Neural crest cell (in vitro differentiated cells): ENCODE measurements around the gene SLC41A1. TPM values are rescaled to one million over a fixed set of nuclear protein-coding genes. Genes with fewer than 3 reads are reported as not detected.
"Not testable (repeated sequence)": the region's sequence is repeated elsewhere in the genome, so short reads cannot be mapped to it uniquely, and the experiment has no call there.

Experiments used
- DNase-seq: peaks from one replicate; pipeline ENCODE4 v3.0.0; 2021; ENCODE audit warnings: low read depth, mixed read lengths, low spot score
- H3K27ac Mint-ChIP-seq: one replicate; pipeline ENCODE4 v1.8.0; 2021; ENCODE audit warnings: mild to moderate bottlenecking, mixed read lengths; ENCODE audit not compliant: unreplicated experiment
- H3K27me3 Mint-ChIP-seq: 2 replicates; pipeline ENCODE4 v1.8.0; 2021; ENCODE audit warnings: low read depth, mild to moderate bottlenecking, mixed read lengths
- H3K36me3 Mint-ChIP-seq: 2 replicates; pipeline ENCODE4 v1.8.0; 2021; ENCODE audit warnings: low read depth, mild to moderate bottlenecking, mixed read lengths
- H3K4me1 Mint-ChIP-seq: 2 replicates; pipeline ENCODE4 v1.8.0; 2021; ENCODE audit warnings: mixed read lengths
- H3K4me3 Mint-ChIP-seq: one replicate; pipeline ENCODE4 v1.8.0; 2021; ENCODE audit warnings: mild to moderate bottlenecking, mixed read lengths
- H3K9me3 Mint-ChIP-seq: 2 replicates; pipeline ENCODE4 v1.8.0; 2021; ENCODE audit warnings: mixed read lengths
- long read RNA-seq: library from polyadenylated mRNA; unstranded; transcript quantifications from one replicate; pipeline ENCODE4 v2.0.0, GENCODE V29; 2020
- total RNA-seq: library from RNA; stranded (reverse); gene quantifications from 2 replicates; pipeline ENCODE4 v1.2.1, GENCODE V29; 2021
- TF ChIP-seq, protein P1 (sequence below): fragments of 200-600 bp; sonication (generic); conservative IDR thresholded peaks from 2 replicates; pipeline ENCODE4 v1.5.0; 2021; ENCODE audit warnings: antibody characterized with exemption, mild to moderate bottlenecking

The SLC41A1 gene
- 21.4 and 25.7 TPM in 2 replicates for total RNA-seq
- long read RNA-seq, partial matches to known transcripts, result 0 of 3 reads
- long read RNA-seq, other reads (novel, unspliced or antisense), result 3 of 3 reads

DNA sequence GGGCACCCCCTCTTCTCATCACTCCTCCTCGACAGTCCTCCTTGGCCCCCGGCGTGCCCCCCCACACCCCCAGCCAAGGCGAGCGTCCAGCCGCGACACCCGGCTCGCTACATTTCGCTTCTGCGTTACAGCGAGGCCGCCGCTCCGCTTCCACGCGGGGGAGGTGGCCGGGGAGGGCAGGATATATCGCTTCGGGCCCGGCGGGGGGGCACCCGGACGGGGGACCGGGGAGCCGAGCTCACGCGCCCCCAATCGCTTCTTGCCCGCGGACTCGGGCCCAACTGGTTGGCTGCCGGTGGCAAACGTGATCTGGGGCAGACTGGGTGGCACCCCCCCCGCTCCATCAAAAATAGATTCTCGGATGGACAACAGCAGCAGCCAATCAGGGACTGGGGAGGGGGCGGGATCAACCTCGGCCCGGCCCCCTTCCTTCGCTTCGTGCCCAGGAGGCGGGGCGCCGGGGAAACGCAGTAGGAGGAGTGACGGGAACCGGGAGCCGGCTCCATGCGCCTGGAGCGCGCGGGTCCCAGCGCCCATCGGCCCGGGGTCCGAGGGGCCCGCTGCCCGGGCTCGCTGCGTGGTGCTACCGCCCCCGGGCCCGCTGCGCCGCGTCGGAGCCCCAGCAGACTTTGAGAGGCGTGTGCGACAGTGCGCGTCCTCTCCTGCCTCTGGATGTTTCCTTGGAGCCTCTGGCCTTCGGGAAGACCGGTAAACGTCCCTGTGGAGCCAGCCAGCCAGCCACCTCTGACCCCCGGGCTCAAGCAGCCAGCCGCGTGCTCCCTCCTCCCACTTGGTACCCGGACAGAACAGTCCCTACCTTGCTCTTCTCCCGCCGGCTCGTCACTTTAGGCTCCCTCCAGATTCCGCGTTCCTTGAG lies at the start of gene SLC41A1:
TSS of gene SLC41A1 (minus strand) at position 321 of the 877 bp plus-strand sequence. CDS start 2,757 bp downstream, outside the sequence.
- H3K27ac Mint-ChIP-seq, result peak within 1 kb of the TSS; percentile 91
- peaks cover 68% of the 10 kb centered on the region for H3K4me1 Mint-ChIP-seq
- no peaks in the 10 kb centered on the region for H3K9me3 Mint-ChIP-seq
- DNase-seq, result peak; percentile 81
- no peaks in the 10 kb centered on the region for H3K27me3 Mint-ChIP-seq
- TF ChIP-seq, protein P1, sequence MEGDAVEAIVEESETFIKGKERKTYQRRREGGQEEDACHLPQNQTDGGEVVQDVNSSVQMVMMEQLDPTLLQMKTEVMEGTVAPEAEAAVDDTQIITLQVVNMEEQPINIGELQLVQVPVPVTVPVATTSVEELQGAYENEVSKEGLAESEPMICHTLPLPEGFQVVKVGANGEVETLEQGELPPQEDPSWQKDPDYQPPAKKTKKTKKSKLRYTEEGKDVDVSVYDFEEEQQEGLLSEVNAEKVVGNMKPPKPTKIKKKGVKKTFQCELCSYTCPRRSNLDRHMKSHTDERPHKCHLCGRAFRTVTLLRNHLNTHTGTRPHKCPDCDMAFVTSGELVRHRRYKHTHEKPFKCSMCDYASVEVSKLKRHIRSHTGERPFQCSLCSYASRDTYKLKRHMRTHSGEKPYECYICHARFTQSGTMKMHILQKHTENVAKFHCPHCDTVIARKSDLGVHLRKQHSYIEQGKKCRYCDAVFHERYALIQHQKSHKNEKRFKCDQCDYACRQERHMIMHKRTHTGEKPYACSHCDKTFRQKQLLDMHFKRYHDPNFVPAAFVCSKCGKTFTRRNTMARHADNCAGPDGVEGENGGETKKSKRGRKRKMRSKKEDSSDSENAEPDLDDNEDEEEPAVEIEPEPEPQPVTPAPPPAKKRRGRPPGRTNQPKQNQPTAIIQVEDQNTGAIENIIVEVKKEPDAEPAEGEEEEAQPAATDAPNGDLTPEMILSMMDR, result no peak
- peak within 1 kb of the TSS; percentile 94 for H3K4me3 Mint-ChIP-seq
- H3K36me3 Mint-ChIP-seq, result peaks cover 6% of the 10 kb centered on the region

DNA sequence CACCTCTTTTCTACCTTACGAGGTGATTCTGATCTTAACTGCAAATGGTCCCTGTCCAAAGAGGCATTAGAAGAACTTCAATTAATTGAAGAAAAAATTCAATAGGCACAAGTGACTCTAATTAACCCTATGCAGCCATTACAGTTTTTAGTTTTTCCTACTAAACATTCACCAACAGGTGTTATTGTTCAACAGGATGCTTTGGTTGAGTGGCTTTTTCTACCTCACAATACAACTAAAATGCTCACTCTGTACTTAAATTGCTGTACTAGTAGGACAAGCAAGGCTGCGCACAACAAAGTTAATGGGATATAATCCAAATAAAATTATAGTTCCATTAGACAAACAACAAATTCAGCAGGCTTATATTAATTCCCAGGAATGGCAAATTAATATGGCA lies 48.5 kb upstream of the SLC41A1 start:
- Mint-ChIP-seq H3K27ac (no peak overlapping the region), H3K27me3 (no peaks in the 10 kb centered on the region), H3K4me1 (no peaks in the 10 kb centered on the region), H3K36me3 (peaks cover 28% of the 10 kb centered on the region), H3K4me3 (no peak overlapping the region), H3K9me3 (peaks cover 8% of the 10 kb centered on the region)
- TF ChIP-seq, protein P1, result no peak
- no peak for DNase-seq

DNA sequence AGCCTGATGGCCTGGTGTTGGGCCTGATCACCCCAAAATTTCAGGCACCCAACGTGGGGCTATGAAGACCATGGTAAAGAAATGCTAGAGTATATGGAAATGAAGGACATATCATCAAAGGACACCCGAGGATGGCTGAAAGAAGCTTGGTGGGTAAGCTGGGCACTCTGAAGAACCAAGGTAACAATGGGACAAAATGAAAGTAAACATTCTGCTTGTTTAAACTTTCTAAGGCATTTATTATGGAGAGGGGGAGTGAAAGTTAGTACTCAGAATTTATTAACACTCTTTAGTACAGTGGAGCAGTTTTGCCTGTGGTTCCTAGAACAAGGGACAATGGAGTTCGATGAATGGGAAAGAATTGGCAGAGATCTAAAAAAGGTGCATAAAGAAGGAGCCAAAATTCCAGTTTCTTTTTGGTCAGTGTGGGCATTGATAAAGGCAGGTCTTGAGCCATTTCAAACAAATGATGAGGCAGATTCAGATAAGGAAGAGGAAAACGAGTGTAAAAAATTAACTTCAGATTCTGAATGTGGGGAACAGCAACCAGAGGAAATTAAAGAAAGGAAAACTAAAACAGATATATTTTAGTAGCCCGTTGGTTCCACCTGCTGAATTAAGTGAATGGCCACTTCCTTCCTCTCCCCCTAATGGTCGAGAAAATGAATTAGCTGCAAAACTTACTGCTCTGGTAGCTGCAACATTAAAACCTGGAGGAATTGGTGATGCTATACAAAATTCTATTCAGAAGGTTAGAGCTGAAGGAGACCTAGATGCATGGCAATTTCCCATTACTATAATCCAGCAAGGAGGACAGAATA lies 45.4 kb upstream of the SLC41A1 start:
- peaks cover 46% of the 10 kb centered on the region for H3K36me3 Mint-ChIP-seq
- no peaks in the 10 kb centered on the region for H3K27me3 Mint-ChIP-seq
- H3K9me3 Mint-ChIP-seq, result peaks cover 17% of the 10 kb centered on the region
- no peak overlapping the region for H3K27ac Mint-ChIP-seq
- DNase-seq, result no peak
- no peak overlapping the region for H3K4me3 Mint-ChIP-seq
- no peaks in the 10 kb centered on the region for H3K4me1 Mint-ChIP-seq
- TF ChIP-seq, protein P1, result no peak

DNA sequence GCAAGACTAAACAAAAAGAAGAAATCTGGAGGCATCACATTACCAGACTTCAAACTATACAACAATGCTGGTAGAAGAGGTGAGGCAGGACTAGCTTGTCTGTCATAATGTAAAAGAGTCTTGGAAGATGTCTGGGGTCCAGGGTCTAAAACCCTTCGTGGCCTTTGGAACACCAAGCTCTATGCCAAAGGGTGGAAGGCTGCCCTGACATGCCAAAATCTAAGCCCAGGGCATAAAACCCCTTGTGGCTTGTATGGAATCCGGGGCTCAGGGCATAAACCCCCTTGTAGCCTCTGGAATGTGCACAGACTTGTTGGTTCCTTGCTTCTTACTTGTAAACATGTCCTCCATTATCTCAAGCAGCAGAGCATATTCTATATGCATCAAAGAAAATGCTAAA lies 44.5 kb upstream of the SLC41A1 start:
- H3K4me3 Mint-ChIP-seq, H3K27ac Mint-ChIP-seq, DNase-seq, H3K4me1 Mint-ChIP-seq, H3K27me3 Mint-ChIP-seq: not testable (repeated sequence)
- peaks cover 49% of the 10 kb centered on the region for H3K36me3 Mint-ChIP-seq
- peaks cover 17% of the 10 kb centered on the region for H3K9me3 Mint-ChIP-seq

DNA sequence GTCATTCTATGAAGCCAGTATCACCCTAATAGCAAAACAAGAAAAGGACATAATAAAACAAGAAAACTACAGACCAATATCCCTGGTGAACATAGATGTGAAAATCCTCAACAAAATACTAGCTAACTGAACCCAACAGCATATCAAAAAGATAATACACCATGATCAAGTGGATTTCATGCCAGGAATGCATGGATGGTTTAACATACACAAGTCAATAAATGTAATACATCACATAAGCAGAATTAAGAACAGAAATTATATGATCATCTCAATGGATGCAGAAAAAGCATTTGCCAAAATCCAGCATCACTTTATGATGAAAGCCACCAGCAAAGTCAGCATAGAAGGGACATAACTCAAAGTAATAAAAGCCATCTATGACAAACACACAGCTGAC lies 43.4 kb upstream of the SLC41A1 start:
- Mint-ChIP-seq H3K27me3 (no peaks in the 10 kb centered on the region), H3K4me3 (no peak overlapping the region), H3K9me3 (peaks cover 23% of the 10 kb centered on the region), H3K36me3 (peaks cover 54% of the 10 kb centered on the region), H3K27ac (no peak overlapping the region), H3K4me1 (no peaks in the 10 kb centered on the region)
- TF ChIP-seq, protein P1, result no peak
- DNase-seq, result no peak
